GM12872 (cell line): ENCODE measurements around the gene FALEC.

Experiments
- TF ChIP-seq, protein P1 (sequence below): IDR thresholded peaks from 3 replicates; pipeline ENCODE4 v1.5.1; 2011; ENCODE audit warnings: low read depth, mild to moderate bottlenecking, low read length, moderate library complexity; ENCODE audit not compliant: insufficient read depth

FALEC gene

DNA sequence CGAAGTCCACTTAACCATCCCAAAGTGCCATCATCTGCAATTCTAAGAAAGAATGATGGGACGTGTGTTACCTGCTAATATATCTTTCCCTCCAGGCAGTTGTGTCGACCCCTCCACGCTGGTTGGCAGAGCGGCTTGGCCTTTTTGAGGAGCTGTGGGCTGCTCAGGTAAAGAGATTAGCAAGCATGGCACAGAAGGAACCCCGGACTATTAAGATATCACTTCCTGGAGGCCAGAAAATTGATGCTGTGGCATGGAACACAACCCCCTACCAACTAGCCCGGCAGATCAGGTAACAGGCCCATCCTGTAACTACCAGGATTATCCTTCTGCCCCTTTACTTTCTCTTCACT lies 27.8 kb upstream of the FALEC start:
- TF ChIP-seq, protein P1, sequence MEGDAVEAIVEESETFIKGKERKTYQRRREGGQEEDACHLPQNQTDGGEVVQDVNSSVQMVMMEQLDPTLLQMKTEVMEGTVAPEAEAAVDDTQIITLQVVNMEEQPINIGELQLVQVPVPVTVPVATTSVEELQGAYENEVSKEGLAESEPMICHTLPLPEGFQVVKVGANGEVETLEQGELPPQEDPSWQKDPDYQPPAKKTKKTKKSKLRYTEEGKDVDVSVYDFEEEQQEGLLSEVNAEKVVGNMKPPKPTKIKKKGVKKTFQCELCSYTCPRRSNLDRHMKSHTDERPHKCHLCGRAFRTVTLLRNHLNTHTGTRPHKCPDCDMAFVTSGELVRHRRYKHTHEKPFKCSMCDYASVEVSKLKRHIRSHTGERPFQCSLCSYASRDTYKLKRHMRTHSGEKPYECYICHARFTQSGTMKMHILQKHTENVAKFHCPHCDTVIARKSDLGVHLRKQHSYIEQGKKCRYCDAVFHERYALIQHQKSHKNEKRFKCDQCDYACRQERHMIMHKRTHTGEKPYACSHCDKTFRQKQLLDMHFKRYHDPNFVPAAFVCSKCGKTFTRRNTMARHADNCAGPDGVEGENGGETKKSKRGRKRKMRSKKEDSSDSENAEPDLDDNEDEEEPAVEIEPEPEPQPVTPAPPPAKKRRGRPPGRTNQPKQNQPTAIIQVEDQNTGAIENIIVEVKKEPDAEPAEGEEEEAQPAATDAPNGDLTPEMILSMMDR = no peak

DNA sequence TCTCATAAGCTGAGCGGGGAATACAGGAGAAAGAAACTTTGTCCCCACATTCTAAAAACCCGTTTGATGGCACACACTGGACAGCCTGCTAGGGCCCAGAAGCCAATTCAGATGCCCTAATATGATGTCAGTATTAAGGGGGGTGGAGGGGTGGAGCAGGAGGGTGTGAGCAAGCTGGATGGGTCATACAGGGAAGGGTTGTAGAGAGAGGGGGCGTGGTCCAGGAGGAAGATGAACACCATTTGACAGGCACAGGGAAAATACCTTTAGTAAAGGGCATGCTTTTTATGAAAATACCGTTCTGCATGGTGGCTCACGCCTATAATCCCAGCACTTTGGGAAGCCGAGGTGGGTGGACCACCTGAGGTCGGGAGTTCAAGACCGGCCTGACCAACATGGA lies 22.4 kb upstream of the FALEC start:
- TF ChIP-seq, protein P1 = no peak

DNA sequence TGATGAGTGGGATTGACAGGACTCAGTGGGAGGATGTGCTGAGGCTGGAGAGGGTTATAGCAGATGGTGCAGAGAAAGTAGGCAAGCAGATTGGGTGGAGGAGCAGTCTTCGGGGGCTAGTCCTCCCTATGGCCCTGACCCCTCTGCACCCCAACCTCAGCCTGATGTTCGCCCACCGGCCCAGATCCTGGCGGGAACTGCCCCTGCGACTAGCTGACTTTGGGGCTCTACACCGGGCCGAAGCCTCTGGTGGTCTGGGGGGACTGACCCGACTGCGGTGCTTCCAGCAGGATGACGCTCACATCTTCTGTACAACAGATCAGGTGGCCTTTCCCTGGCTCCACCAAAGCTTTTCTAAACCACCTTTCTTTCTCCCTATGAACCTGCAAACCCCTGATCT lies 17.2 kb upstream of the FALEC start:
- TF ChIP-seq, protein P1 = no peak

DNA sequence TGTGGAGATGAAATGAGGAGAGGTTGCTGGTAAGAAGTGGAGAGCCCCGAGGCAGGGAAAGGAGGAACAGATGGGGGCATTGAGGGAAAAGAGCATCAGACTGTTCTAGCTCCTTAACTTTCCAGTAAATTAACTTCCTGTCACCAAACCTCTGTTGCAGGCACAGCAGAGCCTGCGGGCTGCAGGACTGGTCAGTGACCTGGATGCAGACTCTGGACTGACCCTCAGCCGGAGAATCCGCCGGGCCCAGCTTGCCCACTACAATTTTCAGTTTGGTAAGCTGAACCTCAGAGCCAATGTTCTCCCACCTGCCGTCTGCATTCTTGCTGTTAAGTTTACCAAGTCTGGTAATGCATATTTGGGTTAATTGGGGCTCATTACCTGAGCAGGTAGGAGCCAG lies 10.1 kb upstream of the FALEC start:
- TF ChIP-seq, protein P1 = no peak

DNA sequence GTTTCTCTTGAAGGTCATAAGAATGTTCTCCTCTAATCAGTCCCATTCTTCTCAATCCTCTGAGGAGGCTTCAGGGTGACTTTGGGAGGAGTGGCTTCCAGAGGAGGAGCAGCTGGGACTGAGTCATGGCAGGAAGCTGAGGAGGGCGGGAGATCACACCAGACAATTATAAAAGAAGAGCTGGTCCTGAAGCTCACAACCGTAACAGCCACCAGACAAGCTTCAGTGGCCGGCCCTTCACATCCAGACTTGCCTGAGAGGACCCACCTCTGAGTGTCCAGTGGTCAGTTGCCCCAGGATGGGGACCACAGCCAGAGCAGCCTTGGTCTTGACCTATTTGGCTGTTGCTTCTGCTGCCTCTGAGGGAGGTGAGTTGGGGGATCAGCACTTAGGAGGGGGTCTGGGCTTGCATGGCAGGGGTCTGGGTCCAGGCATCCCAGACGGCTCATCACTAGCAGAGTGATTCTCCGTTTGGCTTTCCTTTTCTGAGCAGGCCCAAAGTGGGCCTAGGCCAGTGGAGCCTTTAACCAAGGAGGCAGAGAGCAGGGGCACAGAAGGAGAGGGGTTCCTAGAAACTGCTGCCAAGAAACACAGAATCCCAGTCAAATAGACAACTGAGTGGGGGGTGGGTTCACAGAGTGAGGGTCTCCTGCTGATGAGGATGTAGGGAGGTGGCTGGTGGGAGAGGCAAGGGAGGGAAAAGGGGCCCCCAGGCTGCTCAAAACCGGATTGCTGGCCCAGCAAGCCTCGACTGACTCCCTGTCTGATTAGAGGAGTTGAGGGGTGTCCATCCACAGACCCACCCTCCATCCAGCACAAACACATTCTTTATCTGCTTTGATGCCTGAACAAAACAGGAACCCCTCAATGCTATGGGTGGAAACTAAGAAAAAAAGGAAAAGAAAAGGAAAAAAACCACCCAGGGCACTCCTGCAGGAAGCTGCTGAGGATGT lies 7.4 kb upstream of the FALEC start, which contains the start of gene ECM1:
Gene ECM1, plus strand, starts transcription at position 198 of the 953 bp plus-strand sequence. Its CDS starts 101 bp downstream, at position 299.
- TF ChIP-seq, protein P1 = no peak

DNA sequence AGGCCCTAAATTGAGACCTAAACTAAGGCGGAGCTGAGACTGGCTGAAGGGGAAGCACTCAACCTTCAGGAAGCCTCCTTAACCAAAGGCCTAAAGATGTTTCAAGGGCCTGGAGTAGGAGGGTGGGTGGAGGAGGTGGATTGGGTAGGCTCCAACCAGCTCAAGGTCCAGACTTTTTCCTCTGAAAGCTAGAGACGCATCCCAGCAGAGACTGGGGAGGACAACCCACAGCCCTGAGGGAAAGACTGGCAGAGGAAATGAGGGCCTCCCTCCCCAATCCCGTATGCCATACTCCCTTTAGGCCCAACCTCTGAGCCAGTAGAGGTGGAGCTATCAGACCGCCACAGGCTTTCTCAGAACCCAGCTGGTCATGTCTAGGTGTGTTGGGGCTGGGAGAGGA lies 6.6 kb upstream of the FALEC start:
- TF ChIP-seq, protein P1 = no peak

DNA sequence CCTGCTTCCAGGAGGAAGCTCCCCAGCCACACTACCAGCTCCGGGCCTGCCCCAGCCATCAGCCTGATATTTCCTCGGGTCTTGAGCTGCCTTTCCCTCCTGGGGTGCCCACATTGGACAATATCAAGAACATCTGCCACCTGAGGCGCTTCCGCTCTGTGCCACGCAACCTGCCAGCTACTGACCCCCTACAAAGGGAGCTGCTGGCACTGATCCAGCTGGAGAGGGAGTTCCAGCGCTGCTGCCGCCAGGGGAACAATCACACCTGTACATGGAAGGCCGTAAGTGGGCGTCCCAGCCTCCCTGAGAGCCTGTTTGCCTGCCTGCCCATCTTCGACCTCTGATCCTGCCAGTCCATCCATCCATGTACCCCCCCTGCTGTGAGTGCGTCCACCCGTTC lies 4.0 kb upstream of the FALEC start:
- TF ChIP-seq, protein P1 = no peak
